HFF-Myc (cell line): ENCODE measurements around the gene FCHSD2.

Experiments
- DNase-seq: peaks from one replicate; pipeline ENCODE4 v3.0.0-alpha.2; 2011; ENCODE audit warnings: low read depth; ENCODE audit errors: extremely low read depth
- H3K4me3 ChIP-seq: replicated peaks from 2 replicates; pipeline ENCODE4 v1.5.1; 2011; ENCODE audit warnings: low read depth, mild to moderate bottlenecking, control low read depth, low read length
- TF ChIP-seq, protein P1 (sequence below): IDR thresholded peaks from 2 replicates; pipeline ENCODE4 v1.5.1; 2012; ENCODE audit warnings: mild to moderate bottlenecking, low read depth, low read length, control low read depth; ENCODE audit errors: missing control alignments

The FCHSD2 gene

DNA sequence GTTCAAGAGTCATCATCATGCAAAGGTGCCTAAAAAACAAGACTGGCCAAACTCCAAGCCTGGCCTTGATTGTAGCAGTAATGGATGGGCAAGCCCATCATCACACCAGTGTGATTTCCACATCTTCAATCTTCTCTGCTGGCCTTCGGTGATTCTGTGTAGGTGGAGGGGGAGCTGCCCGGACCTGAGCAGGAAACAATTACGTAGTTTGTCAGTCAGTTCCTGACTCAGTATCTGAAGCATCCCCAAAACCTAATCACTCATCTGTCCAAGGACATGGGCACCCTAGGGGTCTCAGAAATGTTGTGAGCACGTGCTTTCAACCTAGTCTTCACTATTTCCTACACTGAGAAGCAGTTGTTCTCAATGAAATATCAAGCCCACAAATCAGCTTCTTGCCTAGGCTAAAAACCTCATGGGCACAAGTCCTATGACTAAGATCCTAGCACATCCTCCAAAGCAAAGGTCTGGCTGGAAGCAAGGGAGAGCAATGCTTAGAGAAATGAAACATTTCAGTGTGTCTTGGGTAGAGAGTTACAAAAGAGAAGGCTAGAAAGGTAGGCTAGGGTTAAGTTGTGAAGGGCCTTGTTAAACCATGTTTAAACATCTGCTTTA, 303.3 kb downstream of the FCHSD2 start:
- DNase-seq, result no peak
- TF ChIP-seq, protein P1, sequence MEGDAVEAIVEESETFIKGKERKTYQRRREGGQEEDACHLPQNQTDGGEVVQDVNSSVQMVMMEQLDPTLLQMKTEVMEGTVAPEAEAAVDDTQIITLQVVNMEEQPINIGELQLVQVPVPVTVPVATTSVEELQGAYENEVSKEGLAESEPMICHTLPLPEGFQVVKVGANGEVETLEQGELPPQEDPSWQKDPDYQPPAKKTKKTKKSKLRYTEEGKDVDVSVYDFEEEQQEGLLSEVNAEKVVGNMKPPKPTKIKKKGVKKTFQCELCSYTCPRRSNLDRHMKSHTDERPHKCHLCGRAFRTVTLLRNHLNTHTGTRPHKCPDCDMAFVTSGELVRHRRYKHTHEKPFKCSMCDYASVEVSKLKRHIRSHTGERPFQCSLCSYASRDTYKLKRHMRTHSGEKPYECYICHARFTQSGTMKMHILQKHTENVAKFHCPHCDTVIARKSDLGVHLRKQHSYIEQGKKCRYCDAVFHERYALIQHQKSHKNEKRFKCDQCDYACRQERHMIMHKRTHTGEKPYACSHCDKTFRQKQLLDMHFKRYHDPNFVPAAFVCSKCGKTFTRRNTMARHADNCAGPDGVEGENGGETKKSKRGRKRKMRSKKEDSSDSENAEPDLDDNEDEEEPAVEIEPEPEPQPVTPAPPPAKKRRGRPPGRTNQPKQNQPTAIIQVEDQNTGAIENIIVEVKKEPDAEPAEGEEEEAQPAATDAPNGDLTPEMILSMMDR, result no peak
- no peak overlapping the region for H3K4me3 ChIP-seq

DNA sequence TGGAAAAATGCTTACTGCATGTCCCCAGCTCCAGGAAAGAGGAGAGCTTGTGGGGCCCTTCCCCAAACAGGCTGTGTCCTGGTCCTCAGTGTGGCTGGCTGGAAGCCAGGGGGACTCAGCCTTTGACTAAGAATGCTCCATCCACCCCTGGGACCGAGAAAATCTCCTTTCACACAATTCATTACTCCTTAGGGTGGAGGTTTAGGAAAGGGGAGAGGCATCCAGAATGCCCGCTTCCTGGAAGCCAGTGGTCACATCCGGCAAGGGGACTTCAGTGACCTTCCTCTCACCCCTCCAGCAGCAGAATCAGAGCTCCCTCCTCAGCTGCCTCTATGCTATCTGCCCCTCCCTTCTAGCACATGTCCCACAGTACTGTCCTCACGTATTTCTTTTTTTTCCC, 306.0 kb downstream of the FCHSD2 start:
- DNase-seq, result no peak
- no peak overlapping the region for H3K4me3 ChIP-seq
- TF ChIP-seq, protein P1, result no peak

DNA sequence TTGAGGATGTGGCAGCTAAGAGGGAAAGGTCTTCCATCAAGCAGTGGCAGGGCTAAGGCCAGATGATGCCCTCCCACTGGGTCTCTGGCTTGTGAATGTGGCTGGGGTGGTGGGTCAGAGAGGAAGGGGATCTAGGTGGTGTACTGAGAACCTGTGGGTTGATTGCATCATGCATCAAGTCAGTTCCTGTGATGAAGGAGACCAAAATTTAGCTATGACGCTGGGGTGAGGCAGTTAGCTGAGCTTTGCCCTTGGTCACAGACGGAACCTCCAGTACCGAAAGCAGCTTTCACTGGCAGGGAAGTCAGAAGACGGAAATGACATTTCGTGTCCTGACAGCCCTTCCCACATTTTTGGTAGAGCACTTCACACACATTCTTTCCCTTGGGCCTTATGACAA, 307.2 kb downstream of the FCHSD2 start:
- DNase-seq, result no peak
- no peak overlapping the region for H3K4me3 ChIP-seq
- TF ChIP-seq, protein P1, result no peak

DNA sequence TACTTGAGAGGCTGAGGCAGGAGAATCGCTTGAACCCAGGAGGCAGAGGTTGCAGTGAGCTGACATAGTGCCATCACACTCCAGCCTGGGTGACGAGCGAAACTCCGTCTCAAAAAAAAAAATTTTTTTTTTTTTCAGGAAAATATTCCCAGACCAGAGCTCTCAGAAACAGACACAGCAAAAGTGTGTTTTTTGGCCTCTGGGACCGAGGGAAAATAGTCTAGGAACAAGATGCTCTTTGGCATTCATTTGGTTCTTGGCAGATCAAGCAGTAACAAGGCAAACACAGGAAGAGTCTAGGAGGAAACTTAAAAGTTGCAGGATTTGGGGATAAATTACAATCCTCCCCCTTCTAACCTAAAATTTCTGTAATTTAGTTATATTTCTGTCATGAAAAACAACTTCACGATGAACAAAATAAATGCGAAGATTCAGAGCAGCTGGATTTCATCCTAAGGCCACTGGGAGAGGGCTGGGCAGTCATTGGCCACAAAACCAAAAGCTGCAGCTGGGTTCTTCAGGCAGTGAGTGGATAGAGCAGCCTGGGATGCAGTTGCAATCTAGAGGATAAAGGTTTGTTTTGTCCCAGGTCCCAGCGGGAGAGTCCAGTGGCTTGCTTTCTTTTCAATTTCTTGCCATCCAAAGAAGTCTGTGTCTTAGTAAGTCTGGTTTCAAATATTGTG, 308.2 kb downstream of the FCHSD2 start:
- TF ChIP-seq, protein P1, result no peak

DNA sequence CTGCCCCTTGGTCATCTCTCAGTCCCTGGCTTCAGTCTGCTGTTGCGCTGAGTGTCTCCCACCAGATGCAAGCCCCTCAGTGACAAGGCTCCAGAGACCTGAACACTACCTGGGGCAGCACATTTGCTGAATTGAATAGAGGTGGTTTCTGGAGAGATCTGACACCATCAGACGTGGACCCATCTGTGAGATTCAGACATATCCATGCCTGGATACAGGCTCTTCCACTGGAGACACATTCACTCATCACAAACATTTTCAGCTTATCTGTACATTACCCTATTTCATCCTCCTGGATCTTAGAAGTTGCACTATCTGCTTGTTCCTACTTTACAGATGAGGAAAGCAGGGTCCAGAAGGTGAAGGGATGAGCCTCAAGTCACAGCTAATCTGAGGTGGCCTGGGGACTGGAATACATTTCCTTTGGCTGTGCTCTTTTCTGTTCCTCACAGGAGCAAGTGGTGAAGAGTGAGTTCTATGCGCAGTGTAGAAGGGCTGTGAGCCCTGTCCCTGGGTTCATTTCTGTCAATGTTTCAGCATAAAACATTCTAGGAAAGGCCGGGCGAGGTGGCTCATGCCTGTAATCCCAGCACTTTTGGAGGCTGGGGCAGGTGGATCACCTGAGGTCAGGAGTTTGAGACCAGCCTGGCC, 308.9 kb downstream of the FCHSD2 start:
- no peak for DNase-seq
- TF ChIP-seq, protein P1, result no peak
- H3K4me3 ChIP-seq, result no peak overlapping the region

More for the DNA sequence above, 308.2 kb downstream of the FCHSD2 start:
- no peak overlapping the region for H3K4me3 ChIP-seq
- DNase-seq, result no peak

DNA sequence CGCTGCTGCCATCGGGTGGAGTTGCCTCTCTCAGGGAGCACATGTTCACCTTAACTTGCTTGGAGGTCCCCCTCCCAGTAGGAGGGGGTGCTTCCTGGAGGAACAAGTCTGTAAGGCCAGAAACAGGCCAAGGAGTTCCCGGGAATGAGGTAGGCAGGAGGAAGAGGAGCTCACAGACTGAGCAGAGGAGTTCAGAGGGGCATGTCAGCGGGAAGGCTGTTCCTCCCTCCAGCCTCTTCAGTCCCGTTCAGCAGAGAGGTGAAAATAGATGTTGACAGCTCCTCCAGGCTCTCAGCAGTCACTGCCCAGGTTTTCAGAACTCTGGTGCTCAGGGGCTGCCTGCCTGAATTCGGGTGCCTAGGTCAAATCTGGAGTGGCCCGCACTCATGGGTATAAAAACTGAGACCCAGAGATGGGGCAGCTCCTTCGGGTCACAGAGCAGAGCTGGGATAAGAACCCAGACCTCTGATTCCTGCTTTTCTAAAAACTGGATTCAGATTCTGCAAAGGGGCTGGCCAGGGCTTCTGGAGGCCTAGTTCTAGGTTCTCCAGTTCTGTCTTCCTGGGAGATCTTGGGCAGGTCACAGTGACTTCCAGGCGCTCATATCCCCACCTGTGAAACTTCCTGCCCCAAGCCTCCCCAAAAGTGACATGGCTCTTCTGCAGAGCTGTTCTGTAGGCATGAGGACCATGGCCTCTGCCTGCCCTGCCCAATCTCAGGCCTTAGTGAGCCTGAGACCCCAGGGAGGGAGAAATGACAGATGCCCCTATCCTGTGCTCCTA, 309.6 kb downstream of the FCHSD2 start:
- DNase-seq, result no peak
- TF ChIP-seq, protein P1, result no peak

More for the DNA sequence above, 309.6 kb downstream of the FCHSD2 start:
- no peak overlapping the region for H3K4me3 ChIP-seq
